ENCODE results near the gene ZBED5. TPM values are rescaled to one million over a fixed set of nuclear protein-coding genes. Genes with fewer than 3 reads are reported as not detected.
"Not testable (repeated sequence)": the region's sequence is repeated elsewhere in the genome, so short reads cannot be mapped to it uniquely, and the experiment has no call there.

ZBED5 gene
- total RNA-seq, 1 donor from 2014 or later = 56.3 TPM

GRCh38 chr11:10884292-10884691 is 26.4 kb upstream of the ZBED5 start:
- ATAC-seq; DNase-seq (ENCODE audit: low spot score); intact Hi-C loops (cut with DNase I): not testable (repeated sequence)

GRCh38 chr11:10881892-10882291 is 24.0 kb upstream of the ZBED5 start:
- intact Hi-C loops (cut with DNase I) = no loop called here
- ATAC-seq (no peak), DNase-seq (ENCODE audit: low spot score) (no peak)

GRCh38 chr11:10878408-10879214 is 20.8 kb upstream of the ZBED5 start:
- ATAC-seq (no peak), DNase-seq (ENCODE audit: low spot score) (no peak)
- intact Hi-C loops (cut with DNase I) = no loop called here

- ATAC-seq (no peak), DNase-seq (ENCODE audit: low spot score) (no peak)
- intact Hi-C loops (cut with DNase I) = no loop called here
Observed at GRCh38 chr11:10876158-10876557, 18.3 kb upstream of the ZBED5 start.

GRCh38 chr11:10875430-10876021 is 17.7 kb upstream of the ZBED5 start:
- intact Hi-C loops (cut with DNase I) = no loop called here
- no peak for ATAC-seq
- DNase-seq (ENCODE audit: low spot score) = no peak

DNA sequence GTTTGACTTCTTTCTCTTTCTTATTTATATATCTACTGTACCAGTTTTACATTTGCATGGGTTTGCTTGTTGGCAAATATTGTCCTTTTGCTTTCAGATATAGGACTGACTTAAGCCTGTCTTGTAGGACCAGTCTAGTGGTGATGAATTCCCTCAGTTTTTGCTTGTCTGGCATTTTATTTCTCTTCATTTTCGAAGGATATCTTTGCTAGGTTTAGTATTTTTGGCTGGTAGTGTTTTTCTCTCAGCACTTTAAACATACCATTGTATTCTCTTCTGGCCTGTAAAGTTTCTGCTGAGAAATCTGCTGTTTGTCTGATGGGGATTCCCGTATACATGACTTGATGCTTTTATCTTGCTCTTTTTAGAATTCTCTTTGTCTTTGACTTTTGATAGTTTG is 14.2 kb upstream of the ZBED5 start:
- intact Hi-C loops (cut with DNase I) = no loop called here
- DNase-seq (ENCODE audit: low spot score) (no peak), ATAC-seq (no peak)

GRCh38 chr11:10868352-10868751 is 10.5 kb upstream of the ZBED5 start:
- intact Hi-C loops (cut with DNase I) = no loop called here
- ATAC-seq (no peak), DNase-seq (ENCODE audit: low spot score) (no peak)

- intact Hi-C loops (cut with DNase I) = no loop called here
- no peak for DNase-seq (ENCODE audit: low spot score)
- ATAC-seq = no peak
Observed at GRCh38 chr11:10866893-10867331, 9.1 kb upstream of the ZBED5 start.

- ATAC-seq (no peak), DNase-seq (ENCODE audit: low spot score) (no peak)
- intact Hi-C loops (cut with DNase I) = no loop called here
Observed at GRCh38 chr11:10865837-10866270, 8.0 kb upstream of the ZBED5 start.

- DNase-seq (ENCODE audit: low spot score) (no peak), ATAC-seq (no peak)
- intact Hi-C loops (cut with DNase I) = no loop called here
Observed at GRCh38 chr11:10864688-10865087, 6.8 kb upstream of the ZBED5 start.

DNA sequence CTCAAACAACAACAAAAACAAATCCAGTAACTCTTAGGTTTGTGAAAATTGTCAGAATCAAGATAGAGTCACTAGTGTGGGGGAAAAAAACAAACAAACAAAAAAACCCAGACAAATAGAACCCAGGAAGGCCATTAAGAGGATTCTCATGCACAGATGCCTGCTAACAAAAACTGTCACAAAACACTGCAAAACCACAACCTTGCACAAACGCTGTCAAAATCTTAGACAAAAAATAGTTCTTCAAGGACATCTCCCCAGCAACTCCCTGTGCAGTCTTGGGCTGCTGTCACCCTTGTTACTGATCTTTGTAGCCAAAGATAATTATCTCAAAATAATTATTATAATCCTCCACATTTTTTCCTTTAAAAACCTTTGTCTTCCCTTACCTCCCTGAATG is 4.6 kb upstream of the ZBED5 start:
- ATAC-seq (no peak), DNase-seq (ENCODE audit: low spot score) (no peak)
- intact Hi-C loops (cut with DNase I) = no loop called here

- intact Hi-C loops (cut with DNase I) = no loop called here
- DNase-seq (ENCODE audit: low spot score) (no peak), ATAC-seq (no peak)
Observed at GRCh38 chr11:10861799-10862198, 3.9 kb upstream of the ZBED5 start.

GRCh38 chr11:10861047-10861446 is 3.2 kb upstream of the ZBED5 start:
- ATAC-seq = no peak
- intact Hi-C loops (cut with DNase I) = no loop called here
- no peak for DNase-seq (ENCODE audit: low spot score)

DNA sequence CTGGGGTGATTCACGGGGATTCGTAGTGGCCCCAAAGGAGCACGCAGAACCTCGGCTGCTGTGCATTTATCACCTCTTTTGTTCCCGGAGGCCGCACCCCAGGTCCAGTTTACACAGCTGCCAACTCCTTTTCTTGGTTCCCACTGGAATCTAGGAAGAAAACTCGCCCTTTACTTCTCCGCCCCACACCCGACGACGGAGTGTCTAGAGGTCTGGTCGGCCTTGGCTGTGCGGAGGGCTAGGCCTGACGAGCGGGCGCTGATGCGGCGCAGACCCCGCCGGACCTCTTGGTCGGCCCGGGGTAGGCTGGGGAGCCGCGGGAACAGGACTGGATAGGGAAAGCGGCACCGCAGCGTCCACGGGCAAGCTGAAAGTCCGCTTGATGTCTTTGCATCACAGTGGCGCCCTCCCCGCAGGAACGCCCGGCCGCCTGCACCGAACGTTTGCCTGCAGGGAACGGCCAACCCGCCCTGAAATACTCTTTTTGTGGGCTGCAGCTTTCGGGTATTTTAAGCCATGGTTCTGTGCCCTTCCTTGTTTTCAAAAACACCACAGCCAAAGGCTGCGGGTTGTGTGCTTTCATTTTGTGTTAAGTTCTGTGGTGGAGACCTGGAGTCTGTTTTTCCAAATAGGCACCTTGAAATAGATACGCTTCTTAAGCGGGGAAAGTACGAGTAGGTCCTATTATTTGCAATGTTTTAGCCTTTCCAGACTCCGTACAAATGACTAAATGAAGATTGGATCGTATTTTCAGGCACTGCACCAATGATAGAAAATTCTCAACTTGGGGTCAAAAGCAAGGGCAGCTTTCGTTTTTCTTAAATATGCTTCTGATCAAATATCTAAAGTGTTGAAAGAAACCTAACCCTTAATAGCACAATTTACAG is 829 bp upstream of the ZBED5 start:
- ATAC-seq = peak; percentile 80
- peak; percentile 77 for DNase-seq (ENCODE audit: low spot score)
- intact Hi-C loops (cut with DNase I) = loop anchor here (5.0 kb wide), 1 partner anchor 51 kb away; the partner anchor contains the start of gene EIF4G2

DNA sequence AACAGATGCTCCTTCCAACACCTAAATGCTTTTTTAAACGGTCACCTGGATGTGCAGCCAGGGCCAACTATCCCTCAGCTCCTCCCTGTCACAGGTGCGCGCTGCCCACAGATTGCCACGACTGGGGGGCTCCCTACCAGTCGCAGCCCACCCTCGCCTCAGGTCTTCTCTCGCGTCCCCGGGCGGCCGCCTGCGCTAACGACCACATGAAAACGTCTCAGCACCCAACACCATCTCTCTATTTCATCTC is 469 bp downstream of the ZBED5 start:
- DNase-seq (ENCODE audit: low spot score) (no peak), ATAC-seq (peak; percentile 0)
- intact Hi-C loops (cut with DNase I) = loop anchor here (5.0 kb wide), 1 partner anchor 50 kb away; the partner anchor contains the start of gene EIF4G2

GRCh38 chr11:10856689-10857458 is 979 bp downstream of the ZBED5 start:
- ATAC-seq (peak; percentile 5), DNase-seq (ENCODE audit: low spot score) (no peak)
- intact Hi-C loops (cut with DNase I) = loop anchor here (5.0 kb wide), 1 partner anchor 50 kb away; the partner anchor contains the start of gene EIF4G2

DNA sequence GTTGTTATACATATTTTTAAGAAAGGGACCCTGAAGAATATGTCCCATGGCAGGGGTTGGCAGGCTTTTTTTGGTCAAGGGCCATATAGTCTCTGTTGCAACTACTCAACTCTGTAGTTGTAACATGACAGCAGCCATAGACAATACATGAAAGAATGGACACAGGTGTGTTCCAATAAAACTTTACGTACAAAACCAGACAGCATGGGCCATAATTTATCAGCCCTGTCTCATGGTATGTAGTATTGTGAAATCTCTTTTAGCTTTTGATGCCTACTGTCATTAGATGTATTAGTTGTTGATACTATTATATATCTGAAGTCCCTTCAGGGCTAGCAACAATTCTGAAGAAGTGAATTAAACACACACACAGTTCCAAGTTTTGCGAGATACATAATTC is 2.6 kb downstream of the ZBED5 start:
- intact Hi-C loops (cut with DNase I) = loop anchor here (5.0 kb wide), 1 partner anchor 48 kb away; the partner anchor contains the start of gene EIF4G2
- no peak for ATAC-seq
- DNase-seq (ENCODE audit: low spot score) = no peak

DNA sequence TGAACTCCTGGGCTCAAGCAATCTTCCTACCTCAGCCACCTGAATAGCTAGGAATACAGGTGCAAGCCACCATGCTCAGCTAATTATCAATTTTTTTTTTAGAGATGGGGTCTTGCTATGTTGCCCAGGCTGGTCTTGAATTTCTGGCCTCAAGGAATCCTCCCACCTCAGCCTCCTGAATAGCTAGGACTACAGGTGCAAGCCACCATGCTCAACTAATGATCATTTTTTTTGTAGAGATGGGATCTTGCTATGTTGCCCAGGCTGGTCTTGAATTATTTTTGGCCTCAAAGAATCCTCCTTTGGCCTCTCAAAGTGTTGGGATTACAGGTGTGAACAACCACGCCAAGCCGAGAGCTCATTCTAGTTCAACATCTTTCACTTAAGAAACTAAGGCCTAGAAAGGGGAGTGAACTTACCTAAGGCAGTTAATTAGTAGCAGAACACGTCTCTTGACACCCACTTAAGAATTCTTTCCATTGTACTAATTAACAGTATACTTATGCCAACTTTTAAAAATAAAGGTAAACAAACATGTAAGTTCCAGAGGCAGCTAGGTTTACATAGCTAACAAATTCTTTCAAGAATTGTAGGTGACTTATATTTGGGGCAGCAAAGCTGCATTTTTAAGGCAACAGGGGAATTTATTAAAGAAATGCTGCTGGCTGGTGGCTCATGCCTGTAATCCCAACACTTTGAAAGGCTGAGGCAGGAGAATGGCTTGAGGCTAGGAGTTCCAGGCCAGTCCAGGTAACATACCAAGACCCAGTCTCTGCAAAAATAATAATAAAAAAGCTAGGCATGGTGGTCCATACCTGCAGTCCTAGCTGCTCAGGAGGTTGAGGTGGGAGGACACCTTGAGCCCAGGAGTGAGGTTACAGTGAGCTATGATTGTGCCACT is 9.6 kb downstream of the ZBED5 start:
- no peak for DNase-seq (ENCODE audit: low spot score)
- intact Hi-C loops (cut with DNase I) = no loop called here

More for the DNA sequence above, 9.6 kb downstream of the ZBED5 start:
- no peak for ATAC-seq

All from sciatic nerve (tissue), 2 donors.